H9 (cell line): ENCODE data around the gene RAB15. TPM values are rescaled to one million over a fixed set of nuclear protein-coding genes. Genes with fewer than 3 reads are reported as not detected.

Source experiments
- DNase-seq: peaks from one replicate; pipeline ENCODE4 v3.0.0-alpha.2; 2017
- H2AFZ ChIP-seq: one replicate; pipeline ENCODE4 v1.6.1; 2013; ENCODE audit warnings: mild to moderate bottlenecking, low read length, control low read depth, moderate library complexity
- H2AK5ac ChIP-seq: 2 replicates; pipeline ENCODE4 v1.6.1; 2013; ENCODE audit warnings: low read length, control low read depth, mixed read lengths; ENCODE audit not compliant: insufficient read length
- H2BK120ac ChIP-seq: one replicate; pipeline ENCODE4 v1.6.1; 2013; ENCODE audit warnings: low read depth, mild to moderate bottlenecking, low read length, control low read depth, inconsistent platforms; ENCODE audit not compliant: poor library complexity, severe bottlenecking
- H2BK12ac ChIP-seq: 2 replicates; pipeline ENCODE4 v1.6.1; 2013; ENCODE audit warnings: low read length, control low read depth, mixed read lengths, low read depth; ENCODE audit not compliant: insufficient read length
- H2BK15ac ChIP-seq: 2 replicates; pipeline ENCODE4 v1.6.1; 2013; ENCODE audit warnings: low read depth, low read length, control low read depth
- H2BK20ac ChIP-seq: one replicate; pipeline ENCODE4 v1.6.1; 2013; ENCODE audit warnings: low read depth, mild to moderate bottlenecking, low read length, control low read depth, inconsistent platforms; ENCODE audit not compliant: poor library complexity, severe bottlenecking
- H2BK5ac ChIP-seq: 2 replicates; pipeline ENCODE4 v1.6.1; 2013; ENCODE audit warnings: low read length, control low read depth, mixed read lengths; ENCODE audit not compliant: insufficient read length
- H3K14ac ChIP-seq: 2 replicates; pipeline ENCODE4 v1.6.1; 2013; ENCODE audit warnings: low read length, control low read depth; ENCODE audit not compliant: insufficient read depth
- H3K18ac ChIP-seq: 2 replicates; pipeline ENCODE4 v1.6.1; 2013; ENCODE audit warnings: low read depth, mild to moderate bottlenecking, mixed read lengths, low read length, control low read depth; ENCODE audit not compliant: insufficient read length
- H3K23ac ChIP-seq: 2 replicates; pipeline ENCODE4 v1.6.1; 2013; ENCODE audit warnings: low read length, control low read depth, mixed read lengths, low read depth; ENCODE audit not compliant: insufficient read length
- H3K23me2 ChIP-seq: 2 replicates; pipeline ENCODE4 v1.6.1; 2013; ENCODE audit warnings: low read depth, mild to moderate bottlenecking, mixed read lengths, low read length, control low read depth; ENCODE audit not compliant: insufficient read length, poor library complexity, severe bottlenecking
- H3K27ac ChIP-seq: 2 replicates; pipeline ENCODE4 v1.5.1; 2013; ENCODE audit warnings: low read length, control low read depth, mixed read lengths, low read depth; ENCODE audit not compliant: insufficient read length
- H3K27me3 ChIP-seq: 2 replicates; pipeline ENCODE4 v1.6.1; 2013; ENCODE audit warnings: low read length, control low read depth, inconsistent platforms; ENCODE audit not compliant: insufficient read depth
- H3K4ac ChIP-seq: 2 replicates; pipeline ENCODE4 v1.6.1; 2013; ENCODE audit warnings: low read depth, mild to moderate bottlenecking, control low read depth, inconsistent platforms, low read length, moderate library complexity
- H3K4me1 ChIP-seq: 2 replicates; pipeline ENCODE4 v1.6.1; 2013; ENCODE audit warnings: low read length, control low read depth, inconsistent platforms; ENCODE audit not compliant: insufficient read depth
- H3K4me2 ChIP-seq: 2 replicates; pipeline ENCODE4 v1.6.1; 2013; ENCODE audit warnings: low read length, control low read depth, mixed read lengths; ENCODE audit not compliant: insufficient read length, insufficient read depth
- H3K56ac ChIP-seq: 2 replicates; pipeline ENCODE4 v1.6.1; 2013; ENCODE audit warnings: low read depth, mild to moderate bottlenecking, mixed read lengths, low read length, control low read depth; ENCODE audit not compliant: insufficient read length
- H3K79me1 ChIP-seq: 2 replicates; pipeline ENCODE4 v1.6.1; 2013; ENCODE audit warnings: low read depth, mild to moderate bottlenecking, moderate library complexity, low read length, control low read depth, inconsistent platforms; ENCODE audit not compliant: insufficient read depth, poor library complexity, severe bottlenecking
- H3K79me2 ChIP-seq: 2 replicates; pipeline ENCODE4 v1.6.1; 2013; ENCODE audit warnings: low read length, control low read depth, inconsistent platforms; ENCODE audit not compliant: insufficient read depth
- H3K9ac ChIP-seq: 2 replicates; pipeline ENCODE4 v1.6.1; 2013; ENCODE audit warnings: low read length, control low read depth, mixed read lengths; ENCODE audit not compliant: insufficient read length; ENCODE audit errors: extremely low read depth
- H3K9me3 ChIP-seq: one replicate; pipeline ENCODE4 v1.6.1; 2013; ENCODE audit warnings: low read depth, low read length, inconsistent platforms; ENCODE audit not compliant: control insufficient read depth
- H3T11ph ChIP-seq: one replicate; pipeline ENCODE4 v1.6.1; 2013; ENCODE audit warnings: mild to moderate bottlenecking, low read length, control low read depth, inconsistent platforms
- H4K20me1 ChIP-seq: one replicate; pipeline ENCODE4 v1.6.1; 2013; ENCODE audit not compliant: control insufficient read depth, insufficient read length, insufficient read depth
- H4K5ac ChIP-seq: 2 replicates; pipeline ENCODE4 v1.6.1; 2013; ENCODE audit warnings: low read depth, mild to moderate bottlenecking, mixed read lengths, low read length, control low read depth; ENCODE audit not compliant: insufficient read length
- H4K8ac ChIP-seq: replicated peaks from 2 replicates; pipeline ENCODE4 v1.6.1; 2013; ENCODE audit warnings: low read length, control low read depth, mixed read lengths, low read depth; ENCODE audit not compliant: insufficient read length
- H4K91ac ChIP-seq: 2 replicates; pipeline ENCODE4 v1.6.1; 2013; ENCODE audit warnings: low read depth, mild to moderate bottlenecking, moderate library complexity, mixed read lengths, low read length, control low read depth; ENCODE audit not compliant: insufficient read length
- H3K27ac Mint-ChIP-seq, 3 experiments: 2 replicates in 2 of 3; 3 replicates in 1 of 3; pipeline ENCODE4 v1.8.0; 2020 to 2021; ENCODE audit warnings: mixed read lengths in 3 of 3, mild to moderate bottlenecking in 1 of 3, moderate library complexity in 1 of 3
- H3K27me3 Mint-ChIP-seq: 2 replicates; pipeline ENCODE4 v1.8.0; 2021; ENCODE audit warnings: low read depth, mild to moderate bottlenecking, moderate library complexity, mixed read lengths
- H3K36me3 Mint-ChIP-seq, 3 experiments: 2 replicates in 2 of 3; 3 replicates in 1 of 3; pipeline ENCODE4 v1.8.0; 2020 to 2021; ENCODE audit warnings: low read depth in 3 of 3, mixed read lengths in 3 of 3; ENCODE audit not compliant: insufficient read depth in 1 of 3
- H3K4me1 Mint-ChIP-seq, 2 experiments: 2 replicates each; pipeline ENCODE4 v1.8.0; 2020; ENCODE audit warnings: mixed read lengths in 2 of 2
- H3K4me3 Mint-ChIP-seq, 2 experiments: 2 replicates in 1 of 2; 3 replicates in 1 of 2; pipeline ENCODE4 v1.8.0; 2020 to 2021; ENCODE audit warnings: mild to moderate bottlenecking in 2 of 2, mixed read lengths in 2 of 2, moderate library complexity in 1 of 2
- H3K9me3 Mint-ChIP-seq, 2 experiments: 2 replicates in 1 of 2; 3 replicates in 1 of 2; pipeline ENCODE4 v1.8.0; 2020; ENCODE audit warnings: mild to moderate bottlenecking in 2 of 2, mixed read lengths in 2 of 2, moderate library complexity in 1 of 2
- CTCF ChIP-seq: fragments of 200-600 bp; sonication (generic); conservative IDR thresholded peaks from 3 replicates; pipeline ENCODE4 v1.8.0; 2021; ENCODE audit warnings: antibody characterized with exemption, mild to moderate bottlenecking
- WGBS: extraction: QIAGEN DNeasy Blood & Tissue Kit; methylation state at CpG from one replicate; pipeline ENCODE4 v1.1.7; 2013; ENCODE audit warnings: missing lambda C conversion rate, low lambda C conversion rate, mixed read lengths; ENCODE audit not compliant: insufficient read length; ENCODE audit errors: extremely low coverage; 5-methylcytosine and 5-hydroxymethylcytosine counted together
- total RNA-seq: library from RNA; stranded (reverse); gene quantifications from 2 replicates; pipeline ENCODE4 v1.2.1, GENCODE V29; 2021

Gene RAB15
- total RNA-seq, 1 experiment from 2014 or later: 54.3 TPM

GRCh38 chr14:65000898-65001591 is 28.9 kb upstream of the RAB15 start:
- peaks cover 0 to 11% (median 2%) of the 10 kb centered on the region in 3 experiments; a peak in 2 of 7 replicates for H3K36me3 Mint-ChIP-seq
- no peak overlapping the region for H2AFZ ChIP-seq
- H3K27ac Mint-ChIP-seq: no peak overlapping the region
- no peaks in the 10 kb centered on the region for H3K27me3 Mint-ChIP-seq
- no peak overlapping the region for H3K23ac ChIP-seq
- TF ChIP-seq CTCF: no peak
- H4K8ac ChIP-seq: no peak overlapping the region
- no peak overlapping the region for H4K5ac ChIP-seq
- H2BK12ac ChIP-seq: no peak overlapping the region
- no peaks in the 10 kb centered on the region for H3K79me1 ChIP-seq
- no peak overlapping the region for H3K27ac ChIP-seq
- no peak overlapping the region for H4K91ac ChIP-seq
- H3K9me3 Mint-ChIP-seq: no peaks in the 10 kb centered on the region
- WGBS: no CpG with 5 or more reads among the region's 6 CpGs
- H3T11ph ChIP-seq: no peak overlapping the region
- H2BK20ac ChIP-seq: no peak overlapping the region
- H2BK120ac ChIP-seq: no peak overlapping the region
- H3K14ac ChIP-seq: no peak overlapping the region
- no peaks in the 10 kb centered on the region for H3K9me3 ChIP-seq
- no peak for DNase-seq
- no peaks in the 10 kb centered on the region for H3K27me3 ChIP-seq
- no peak overlapping the region for H3K56ac ChIP-seq
- no peak overlapping the region for H3K18ac ChIP-seq
- H3K4me3 Mint-ChIP-seq: no peak overlapping the region
- no peaks in the 10 kb centered on the region for H3K79me2 ChIP-seq
- peaks cover 10% of the 10 kb centered on the region for H3K4me1 ChIP-seq
- no peak overlapping the region for H3K4ac ChIP-seq
- no peak overlapping the region for H2AK5ac ChIP-seq
- peaks cover 35 to 39% of the 10 kb centered on the region in 2 experiments for H3K4me1 Mint-ChIP-seq
- H4K20me1 ChIP-seq: no peaks in the 10 kb centered on the region
- H3K4me2 ChIP-seq: no peak overlapping the region
- H2BK15ac ChIP-seq: no peak overlapping the region
- no peaks in the 10 kb centered on the region for H3K23me2 ChIP-seq
- H2BK5ac ChIP-seq: no peak overlapping the region
- no peak overlapping the region for H3K9ac ChIP-seq
